HG02623 (cell line): ENCODE results near the gene USH1G.

ENCODE experiments used
- ATAC-seq: cut with Tn5 transposase; IDR thresholded peaks from one replicate; pipeline ENCODE4 v1.9.1; 2021; ENCODE audit warnings: moderate library complexity; ENCODE audit not compliant: unreplicated experiment

USH1G gene

GRCh38 chr17:74954665-74955421, 31.8 kb upstream of the USH1G start:
- ATAC-seq: no peak

DNA sequence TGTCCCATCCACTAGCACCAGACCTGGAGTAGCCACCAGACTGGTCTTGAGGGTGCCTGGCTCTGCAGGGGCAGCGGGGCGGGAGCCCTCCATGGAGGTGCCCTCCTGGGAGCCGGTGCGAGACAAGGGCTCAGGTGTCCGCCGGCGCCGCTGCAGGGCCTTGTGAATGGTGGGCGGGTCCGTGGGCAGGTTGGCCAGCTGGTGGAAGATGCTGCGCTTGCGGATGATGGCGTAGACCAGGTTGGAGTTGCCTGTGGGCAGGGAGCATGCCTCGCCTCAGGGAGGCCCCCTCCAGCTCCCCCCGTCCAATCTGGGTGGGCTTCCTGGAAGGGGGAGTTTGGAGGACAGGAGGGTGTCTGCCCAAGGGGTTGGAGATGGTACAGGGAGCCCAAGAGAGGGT, 31.1 kb upstream of the USH1G start:
- ATAC-seq: no peak

DNA sequence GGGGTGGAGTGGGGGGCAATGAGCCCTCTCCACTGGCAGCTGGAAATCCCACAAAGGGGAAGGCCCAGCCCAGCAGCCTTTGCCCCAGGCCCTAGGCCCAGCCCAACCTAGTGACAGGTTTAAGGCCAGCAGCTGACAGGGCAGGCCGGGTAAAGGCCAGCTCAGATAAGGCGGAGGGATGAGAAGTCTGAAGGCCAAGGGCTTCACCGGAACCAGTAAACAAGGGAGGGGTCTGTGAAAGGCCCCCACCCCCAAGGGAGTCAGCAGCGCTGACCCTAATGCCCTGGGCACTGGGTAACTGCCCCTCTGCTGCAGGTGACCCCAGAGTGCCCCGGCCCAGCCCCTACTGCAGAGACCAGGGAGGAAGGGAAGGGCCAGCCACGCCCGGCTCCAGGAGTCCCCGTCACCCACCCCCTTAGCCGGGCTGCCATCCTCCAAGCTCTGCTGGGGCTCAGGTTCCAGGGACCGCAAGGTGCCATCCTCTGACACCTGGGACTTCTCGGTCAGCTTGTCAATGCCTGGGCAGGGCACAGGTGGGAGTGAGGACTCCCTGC, 30.2 kb upstream of the USH1G start:
- ATAC-seq: no peak

- ATAC-seq: no peak
Observed at GRCh38 chr17:74952431-74953133, 29.5 kb upstream of the USH1G start.

DNA sequence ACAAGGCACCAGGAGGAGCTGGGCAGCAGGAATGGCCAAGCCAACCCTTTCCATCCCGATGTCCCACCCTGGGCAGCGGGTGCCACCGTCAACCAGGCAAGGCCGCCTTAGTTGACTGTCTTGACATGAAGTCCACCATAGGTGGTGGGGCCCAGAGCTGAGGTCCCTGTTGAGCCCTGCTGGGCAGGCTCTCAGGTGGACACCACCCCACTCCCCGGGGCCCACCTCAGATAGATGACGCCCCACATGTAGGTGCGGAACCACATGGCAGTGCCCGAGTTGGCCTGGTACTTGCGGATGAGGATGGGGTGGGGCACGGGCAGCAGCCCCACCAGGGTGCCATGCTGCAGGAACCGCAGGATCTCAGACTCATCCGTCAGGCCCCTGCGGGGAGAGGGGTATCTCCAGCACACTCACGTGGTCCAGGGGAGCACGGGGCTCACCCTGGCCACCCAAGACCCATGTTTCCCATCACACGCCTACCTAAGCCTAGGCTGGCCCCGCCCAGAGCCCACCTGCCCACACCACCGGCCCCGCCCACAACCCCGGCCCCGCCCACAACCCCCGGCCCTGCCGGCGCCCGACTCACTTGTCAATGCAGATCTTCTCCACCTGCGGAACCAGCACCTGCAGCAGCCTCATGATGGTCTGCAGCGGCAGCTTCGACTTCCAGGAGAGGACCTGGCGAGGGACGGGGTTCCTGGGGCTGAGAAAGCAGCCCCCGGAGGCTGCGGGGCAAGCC, 28.8 kb upstream of the USH1G start:
- no peak for ATAC-seq

DNA sequence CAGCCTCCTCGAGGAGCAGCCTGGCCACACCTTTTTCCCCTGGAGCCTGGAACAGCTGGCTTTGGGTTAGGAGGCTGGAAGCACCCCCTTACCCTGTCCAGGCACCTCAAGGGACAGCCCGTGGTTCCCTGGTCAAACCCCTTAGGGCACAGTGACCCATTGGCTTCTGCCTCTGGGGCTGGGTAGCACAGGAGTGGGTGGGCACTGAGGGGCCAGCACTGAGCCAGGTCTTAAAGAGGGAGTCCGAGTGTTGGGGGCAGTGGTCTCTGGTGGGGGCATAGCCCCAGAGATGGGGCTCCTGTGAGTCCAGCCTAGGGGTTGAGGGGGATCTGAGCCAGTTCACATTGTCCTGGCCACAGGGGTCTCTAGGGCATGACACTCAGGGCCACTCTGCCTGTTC, 28.0 kb upstream of the USH1G start:
- no peak for ATAC-seq

DNA sequence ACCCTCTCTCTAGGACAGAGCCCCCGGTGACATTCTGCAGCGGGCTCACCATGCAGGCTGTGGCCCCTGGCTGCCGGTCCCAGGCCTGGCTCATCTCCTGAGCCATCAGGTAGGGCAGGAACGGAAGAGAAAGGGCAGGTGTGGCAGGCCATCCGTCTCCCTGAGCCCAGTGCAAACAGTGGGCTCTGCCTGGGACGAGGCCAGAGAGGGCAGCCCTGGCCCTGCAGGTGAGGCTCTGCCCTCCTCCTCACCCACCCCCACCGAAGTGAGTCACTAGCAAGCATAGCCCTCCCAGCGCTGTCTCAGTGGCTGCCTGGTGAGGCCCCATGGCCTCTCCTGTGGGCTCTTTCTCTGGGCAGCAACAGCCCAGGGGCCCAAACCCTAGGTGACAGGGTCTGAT, 27.2 kb upstream of the USH1G start:
- no peak for ATAC-seq

- ATAC-seq: no peak
Observed at GRCh38 chr17:74949455-74950115, 26.5 kb upstream of the USH1G start.

- no peak for ATAC-seq
Observed at GRCh38 chr17:74947041-74947754, 24.1 kb upstream of the USH1G start.

GRCh38 chr17:74946641-74947040, 23.6 kb upstream of the USH1G start:
- ATAC-seq: no peak

DNA sequence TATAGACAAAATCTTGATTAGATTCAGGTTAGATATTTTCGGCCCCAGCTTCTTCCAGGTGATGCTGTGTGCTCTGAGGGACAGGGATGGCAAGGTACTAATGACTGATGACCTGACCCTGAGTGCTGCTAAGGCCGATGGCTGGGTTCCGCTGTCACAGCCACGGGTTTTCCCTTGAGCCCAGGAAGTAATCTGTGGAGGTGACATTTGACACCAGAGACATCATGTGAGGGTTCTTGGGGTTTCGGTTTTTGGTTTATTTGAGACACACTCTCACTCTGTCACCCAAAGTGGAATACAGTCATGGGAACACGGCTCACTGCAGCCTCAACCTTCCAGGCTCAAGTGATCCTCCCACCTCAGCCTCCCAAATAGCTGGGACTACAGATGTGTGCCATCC, 22.5 kb upstream of the USH1G start:
- no peak for ATAC-seq

DNA sequence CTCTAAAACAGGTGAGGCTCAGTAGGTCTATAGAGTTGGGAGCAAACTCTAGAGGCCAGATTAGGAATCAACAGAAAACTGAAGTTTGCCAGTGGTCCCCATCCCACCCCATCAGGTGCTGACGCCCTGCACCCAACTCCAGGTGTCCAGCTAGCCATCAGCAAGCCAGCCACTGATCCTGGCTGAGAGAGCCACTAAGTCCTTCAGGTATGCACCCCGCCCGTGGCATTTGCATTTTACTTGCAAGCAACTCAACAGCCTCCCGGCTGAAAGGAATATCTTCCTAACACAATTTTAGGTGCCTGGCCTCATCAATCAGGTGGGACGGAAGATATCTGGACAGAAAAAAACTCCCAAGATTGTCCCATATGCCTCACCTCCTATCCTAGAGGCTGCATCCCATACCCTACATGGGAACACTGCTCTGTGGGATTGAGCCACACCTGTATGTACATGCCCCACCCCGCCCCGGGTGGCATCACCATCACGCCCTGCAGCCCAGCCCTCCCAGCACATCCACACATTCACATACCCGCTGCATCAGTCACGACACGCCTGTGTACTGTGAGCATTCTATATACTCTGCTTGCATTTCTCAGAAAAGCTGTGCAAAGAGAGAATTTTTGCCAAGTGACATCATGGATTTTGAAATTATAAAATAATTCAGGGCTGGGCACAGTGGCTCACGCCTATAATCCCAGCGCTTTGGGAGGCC, 20.9 kb upstream of the USH1G start:
- no peak for ATAC-seq

DNA sequence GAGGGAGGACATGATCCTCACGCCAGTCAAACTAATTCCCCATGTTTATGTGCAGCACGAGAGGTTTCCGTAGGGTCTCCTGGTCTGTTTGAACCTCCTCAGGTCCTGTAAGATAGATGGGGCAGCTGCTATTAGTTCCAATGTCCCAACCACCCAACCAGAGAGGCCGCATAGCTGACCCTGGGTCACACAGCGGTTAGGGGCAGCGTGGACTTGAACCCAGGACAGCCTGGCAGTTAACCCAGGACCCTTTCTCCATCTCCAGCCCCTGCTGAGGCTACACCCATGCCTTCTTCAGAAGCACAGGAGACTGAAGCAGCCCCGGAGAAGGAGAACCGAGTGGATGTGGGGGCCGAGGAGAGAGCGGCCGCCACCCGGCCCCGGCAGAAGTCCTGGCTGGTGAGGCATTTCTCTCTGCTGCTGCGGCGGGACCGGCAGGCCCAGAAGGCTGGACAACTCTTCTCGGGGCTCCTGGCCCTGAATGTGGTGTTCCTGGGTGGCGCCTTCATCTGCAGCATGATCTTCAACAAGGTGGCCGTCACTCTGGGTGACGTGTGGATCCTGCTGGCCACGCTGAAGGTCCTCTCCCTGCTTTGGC, 18.2 kb upstream of the USH1G start:
- no peak for ATAC-seq

DNA sequence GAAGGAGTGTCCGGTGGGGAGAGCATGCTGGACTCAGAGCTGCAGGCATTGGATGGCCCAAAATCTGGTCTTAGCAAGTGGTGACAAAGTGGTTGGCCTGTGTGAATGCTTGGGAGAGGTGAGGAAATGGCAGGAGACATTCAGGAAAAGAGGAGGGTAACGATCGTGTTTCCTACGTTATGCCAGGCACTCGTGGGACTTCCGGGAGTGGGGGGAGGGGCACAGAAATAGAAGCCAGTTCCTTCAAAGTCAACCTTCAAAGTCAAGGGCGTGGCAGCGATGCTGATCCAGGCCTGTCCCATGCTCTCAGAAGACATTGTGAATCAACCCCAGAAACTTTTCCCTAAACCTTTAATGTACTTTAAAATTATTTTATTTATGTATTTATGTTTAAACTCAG, 16.5 kb upstream of the USH1G start:
- no peak for ATAC-seq

DNA sequence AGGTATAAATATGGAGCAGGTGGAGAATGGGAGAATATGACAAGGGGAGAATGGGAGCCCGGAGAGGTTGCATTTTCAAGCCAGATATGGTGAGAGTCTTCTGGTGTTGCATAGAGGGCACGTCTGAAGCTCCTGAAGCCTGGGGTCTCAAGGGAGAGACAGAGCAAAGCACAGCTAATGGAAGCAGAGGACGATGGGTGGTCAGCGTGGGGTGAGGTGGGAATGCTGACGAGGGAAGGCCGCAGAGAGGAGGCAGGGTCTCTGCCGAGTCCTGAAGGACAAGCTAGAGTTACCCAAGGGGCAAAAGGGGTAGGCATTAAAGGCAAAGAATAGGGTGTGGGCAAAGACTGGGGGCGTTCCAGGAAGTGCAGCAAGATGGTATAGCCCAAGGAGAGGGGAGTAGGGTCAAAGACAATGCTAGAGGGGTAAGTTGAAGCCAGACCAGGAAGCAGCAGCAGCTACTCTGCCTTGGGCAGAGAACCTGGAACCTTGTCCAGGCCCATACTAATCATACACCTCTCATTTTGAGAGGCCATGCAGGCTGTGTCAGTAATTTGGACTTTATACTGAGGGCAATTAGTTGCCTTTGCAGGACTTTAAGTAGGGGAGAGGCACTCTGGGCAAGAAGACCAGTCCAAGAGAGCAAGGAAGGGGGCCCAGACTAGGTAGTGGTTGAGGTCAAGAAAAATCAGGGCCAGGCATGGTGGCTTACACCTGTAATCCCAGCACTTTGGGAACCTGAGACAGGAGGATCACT, 15.3 kb upstream of the USH1G start:
- ATAC-seq: no peak

GRCh38 chr17:74937064-74938051, 14.3 kb upstream of the USH1G start:
- no peak for ATAC-seq

DNA sequence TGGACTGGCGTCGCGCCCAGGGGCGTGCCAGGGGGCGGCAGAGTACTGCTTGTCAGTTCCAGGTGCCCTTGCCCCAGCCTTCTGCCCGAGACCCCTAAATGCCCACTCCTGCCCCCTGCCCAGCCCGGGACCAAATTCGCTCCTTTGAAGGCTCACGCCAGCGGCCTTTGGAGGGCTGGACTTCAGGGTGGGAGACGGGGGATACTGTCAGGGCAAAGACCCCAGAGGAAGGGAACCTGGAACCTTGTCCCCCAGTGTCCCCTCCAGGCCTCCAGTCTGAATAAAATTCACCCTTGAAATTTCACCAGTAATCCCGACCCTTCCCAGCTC, 13.4 kb upstream of the USH1G start:
- ATAC-seq: no peak
